GM18498 (cell line): ENCODE data around the gene CCNJL.
A peak's percentile ranks its signal among the peaks of the same experiment; 100 is the strongest.
"Not testable (repeated sequence)": the region's sequence is repeated elsewhere in the genome, so short reads cannot be mapped to it uniquely, and the experiment has no call there.

Experiments used
- ATAC-seq: cut with Tn5 transposase; IDR thresholded peaks from one replicate; pipeline ENCODE4 v1.9.1; 2021; ENCODE audit warnings: mild to moderate bottlenecking, moderate library complexity; ENCODE audit not compliant: unreplicated experiment

The CCNJL gene

DNA sequence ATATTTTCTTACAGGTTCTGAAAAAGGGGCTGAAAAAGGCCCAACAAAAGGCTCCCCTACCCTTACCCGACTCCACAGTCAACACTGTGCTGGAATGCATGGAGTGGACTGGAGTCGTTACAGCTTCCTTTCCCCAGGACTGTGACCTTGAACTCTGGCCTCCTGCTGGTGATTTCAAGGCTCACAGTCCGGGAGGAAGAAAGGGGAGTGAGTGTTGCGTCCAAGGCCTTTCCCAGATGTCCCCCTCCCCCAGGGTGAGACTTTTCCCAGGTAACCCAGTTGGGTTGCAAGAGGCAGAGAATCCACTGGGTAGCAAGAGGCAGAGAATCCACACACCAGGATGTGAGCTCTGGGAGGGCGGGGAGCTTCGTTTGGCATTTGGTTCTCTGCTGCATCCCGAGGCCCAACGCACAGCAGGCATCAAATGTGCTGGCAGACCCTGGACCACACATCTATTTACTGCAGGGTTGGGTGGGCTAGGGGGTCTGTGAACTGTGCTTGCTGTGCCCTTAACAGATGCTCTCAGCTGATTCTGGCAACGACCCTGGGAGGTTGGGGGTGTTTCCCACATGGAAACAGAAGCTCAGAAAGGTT lies 45.5 kb downstream of the CCNJL start:
- no peak for ATAC-seq

- no peak for ATAC-seq
Observed at GRCh38 chr5:160266044-160266443, 46.3 kb downstream of the CCNJL start.

GRCh38 chr5:160263326-160263855 lies 49.0 kb downstream of the CCNJL start:
- ATAC-seq: no peak

GRCh38 chr5:160262151-160263074 lies 50.0 kb downstream of the CCNJL start:
- ATAC-seq: no peak

GRCh38 chr5:160260881-160261815 lies 51.2 kb downstream of the CCNJL start:
- ATAC-seq: peak; percentile 58

GRCh38 chr5:160260006-160260775 lies 52.2 kb downstream of the CCNJL start:
- ATAC-seq: no peak

- no peak for ATAC-seq
Observed at GRCh38 chr5:160259341-160259740, 53.0 kb downstream of the CCNJL start.

DNA sequence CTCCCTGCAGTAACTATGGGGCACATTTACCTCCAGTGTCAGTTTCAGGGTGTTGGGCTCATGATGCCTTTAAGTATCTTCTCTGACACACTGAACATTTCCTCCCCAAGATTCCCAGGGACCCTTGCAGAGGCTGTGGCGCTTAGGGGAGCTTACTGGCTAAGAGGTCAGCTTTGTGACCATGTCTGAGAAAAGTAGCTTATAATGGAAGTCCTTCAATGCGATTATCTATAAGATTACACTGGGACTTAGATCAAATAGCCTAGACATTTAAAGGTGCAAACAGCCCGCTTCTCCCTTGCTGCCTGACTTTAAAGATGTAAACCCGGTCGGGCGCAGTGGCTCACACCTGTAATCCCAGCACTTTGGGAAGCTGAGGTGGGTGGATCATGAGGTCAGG lies 57.7 kb downstream of the CCNJL start:
- ATAC-seq: no peak

GRCh38 chr5:160253441-160253840 lies 58.9 kb downstream of the CCNJL start:
- no peak for ATAC-seq

- ATAC-seq: no peak
Observed at GRCh38 chr5:160252916-160253315, 59.4 kb downstream of the CCNJL start.

DNA sequence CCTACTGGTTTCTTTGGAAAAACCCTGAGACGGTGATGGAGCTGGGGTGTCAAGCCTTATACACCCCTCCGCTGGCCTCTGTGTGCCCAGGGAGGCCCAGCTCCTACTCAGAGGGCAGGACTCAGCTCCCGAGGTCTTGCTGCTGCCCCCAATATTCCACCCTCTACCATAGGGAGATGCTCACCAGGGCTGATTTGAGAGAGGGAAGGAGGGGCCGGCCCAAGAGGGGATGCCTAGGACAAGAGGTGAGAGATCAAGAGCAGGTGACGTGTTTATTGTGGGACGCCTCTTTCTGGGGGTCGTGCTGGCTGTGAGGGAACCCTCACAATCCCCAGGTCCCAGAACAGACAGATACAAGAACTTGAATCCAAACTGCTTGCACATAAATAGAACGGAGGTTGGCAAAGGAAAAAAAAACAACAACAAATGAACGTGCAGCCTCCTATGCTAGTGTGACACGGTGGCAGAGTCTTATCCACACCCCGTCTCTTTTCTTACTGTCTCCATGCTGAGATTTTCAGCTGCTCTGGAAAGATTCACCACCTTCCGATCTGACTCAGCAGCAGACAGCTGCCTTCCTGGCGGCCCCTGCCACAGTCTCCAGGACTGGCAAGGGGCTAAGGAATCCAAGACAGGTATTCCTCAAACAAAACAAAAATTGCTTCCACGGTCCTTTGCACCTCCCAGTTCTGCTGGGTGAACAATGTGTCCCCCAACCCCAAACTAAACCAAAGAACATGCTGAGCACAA lies 60.8 kb downstream of the CCNJL start:
- no peak for ATAC-seq

GRCh38 chr5:160250826-160251225 lies 61.5 kb downstream of the CCNJL start:
- no peak for ATAC-seq

DNA sequence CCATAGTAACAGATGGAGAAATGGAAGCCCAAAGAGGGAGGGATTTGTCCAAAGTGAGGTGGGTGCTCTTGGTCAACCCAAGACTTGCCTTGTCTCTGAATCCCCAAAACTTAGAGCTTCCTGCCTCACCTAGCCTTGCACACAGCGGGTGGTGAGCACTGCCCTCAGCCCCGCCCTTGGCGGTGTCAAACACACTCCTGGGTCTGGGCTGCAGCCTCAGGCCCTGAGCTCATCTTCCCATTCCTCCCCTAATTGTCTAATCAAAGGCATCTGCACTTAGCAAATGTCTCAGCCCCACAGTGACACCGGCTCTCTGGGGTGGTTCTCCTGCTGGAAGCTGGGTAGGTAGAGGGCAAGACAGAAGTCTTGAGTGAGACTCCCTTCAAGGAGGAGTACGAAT lies 62.1 kb downstream of the CCNJL start:
- no peak for ATAC-seq

GRCh38 chr5:160249570-160249969 lies 62.8 kb downstream of the CCNJL start:
- not testable (repeated sequence) for ATAC-seq

- ATAC-seq: no peak
Observed at GRCh38 chr5:160245506-160246086, 66.8 kb downstream of the CCNJL start.

GRCh38 chr5:160242145-160242544 lies 70.2 kb downstream of the CCNJL start:
- no peak for ATAC-seq

GRCh38 chr5:160240350-160240749 lies 72.0 kb downstream of the CCNJL start:
- no peak for ATAC-seq

DNA sequence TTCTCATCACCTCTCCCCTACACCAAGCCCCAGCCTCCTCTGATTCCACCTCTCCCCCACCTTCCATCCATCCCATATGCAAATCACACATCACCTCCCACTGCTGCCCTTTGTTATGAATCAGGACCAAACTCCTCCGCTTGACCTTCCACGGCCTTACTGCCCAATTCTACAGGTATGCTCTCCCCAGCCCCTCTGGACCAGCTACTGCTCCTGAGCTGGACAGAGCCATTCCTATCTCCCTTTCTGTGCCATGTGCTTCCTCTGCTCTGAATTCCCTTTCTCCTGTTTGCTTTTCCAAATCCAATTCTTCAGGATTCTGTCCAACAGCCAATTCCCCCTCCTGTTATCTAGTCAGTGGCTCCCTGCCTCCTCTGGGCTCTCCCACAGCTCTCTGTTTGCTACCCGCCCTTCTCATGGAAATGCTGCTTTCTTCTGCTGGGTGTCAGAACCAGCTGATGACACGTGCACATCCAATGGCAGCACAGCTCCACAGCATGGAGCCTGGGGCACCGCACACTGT lies 74.7 kb downstream of the CCNJL start:
- no peak for ATAC-seq

DNA sequence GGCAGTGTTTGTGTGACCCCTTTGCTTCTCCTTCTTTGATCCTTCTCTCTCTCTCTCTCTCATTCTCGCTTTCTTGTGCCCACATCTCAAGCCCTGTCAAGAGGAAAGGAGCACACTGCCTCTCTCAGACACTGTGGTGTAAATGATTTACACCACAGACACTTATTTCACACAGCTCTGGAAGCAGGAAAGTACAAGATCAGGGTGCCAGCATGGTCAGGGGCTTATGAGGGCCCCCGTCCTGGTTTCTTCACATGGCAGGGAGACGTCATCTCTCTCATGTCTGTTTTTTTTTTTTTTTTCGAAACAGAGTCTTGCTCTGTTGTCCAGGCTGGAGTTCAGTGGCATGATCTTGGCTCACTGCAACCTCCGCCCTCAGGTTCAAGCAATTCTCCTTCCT lies 76.6 kb downstream of the CCNJL start:
- no peak for ATAC-seq
